Panc1 (cell line): ENCODE results near the gene CYB5D1. TPM values are rescaled to one million over a fixed set of nuclear protein-coding genes. Genes with fewer than 3 reads are reported as not detected.

ENCODE experiments used
- ATAC-seq: fragments of 200-7000 bp; cut with Tn5 transposase; 2 replicates; pipeline ENCODE4 v1.9.1; 2020; ENCODE audit warnings: mild to moderate bottlenecking, moderate library complexity
- BruUV-seq: library from RNA; stranded (reverse); fragments of 400-500 nt; replicated peaks from 2 replicates; lab custom pipeline; 2021; lab: Mats Ljungman, UMichigan
- CTCF ChIA-PET: fragments of 300-600 bp; sonication (Branson Sonifier 250); formaldehyde crosslinking; loops from one replicate; lab custom pipeline; 2022; ENCODE audit warnings: antibody characterized with exemption; lab: Charles Lee
- POLR2A ChIA-PET: fragments of 300-600 bp; sonication (Branson Sonifier 250); formaldehyde crosslinking; loops from one replicate; lab custom pipeline; 2022; ENCODE audit warnings: antibody characterized with exemption; lab: Charles Lee
- DNase-seq: peaks from one replicate; pipeline ENCODE4 v3.0.0-alpha.2; 2010; ENCODE audit warnings: low read depth, low spot score
- H3K27ac ChIP-seq: 2 replicates; pipeline ENCODE4 v1.5.1; 2011; ENCODE audit warnings: mild to moderate bottlenecking, low read length, inconsistent platforms
- H3K27me3 ChIP-seq: fragments of 200-500 bp; sonication (Bioruptor generic); 2 replicates; pipeline ENCODE4 v1.6.0; 2014; ENCODE audit warnings: low read length, inconsistent platforms; ENCODE audit not compliant: control insufficient read depth, insufficient read depth
- H3K36me3 ChIP-seq: fragments of 200-500 bp; sonication (Bioruptor generic); 2 replicates; pipeline ENCODE4 v1.5.1; 2014; ENCODE audit warnings: inconsistent platforms, mild to moderate bottlenecking, low read length, moderate library complexity; ENCODE audit not compliant: control insufficient read depth, insufficient read depth
- H3K4me1 ChIP-seq: 2 replicates; pipeline ENCODE4 v1.5.1; 2011; ENCODE audit warnings: inconsistent platforms, mild to moderate bottlenecking, low read length, moderate library complexity; ENCODE audit not compliant: control insufficient read depth, insufficient read depth
- H3K4me3 ChIP-seq, 2 experiments: 2 replicates each; pipeline ENCODE4 v1.5.1; 2011 to 2012; ENCODE audit warnings: low read depth in 2 of 2, low read length in 2 of 2, mild to moderate bottlenecking in 2 of 2, inconsistent platforms in 1 of 2, moderate library complexity in 1 of 2
- H3K9me3 ChIP-seq: fragments of 200-500 bp; sonication (Bioruptor generic); 2 replicates; pipeline ENCODE4 v1.5.1; 2014; ENCODE audit warnings: low read depth, mild to moderate bottlenecking, inconsistent platforms, low read length, moderate library complexity; ENCODE audit not compliant: control insufficient read depth, insufficient read depth
- POLR2AphosphoS5 ChIP-seq: IDR thresholded peaks from 2 replicates; pipeline ENCODE4 v1.6.1; 2012; ENCODE audit warnings: mild to moderate bottlenecking, low read depth, low read length, moderate library complexity
- REST ChIP-seq, 2 experiments: IDR thresholded peaks; 2 replicates each; pipeline ENCODE4 v1.6.1; 2011 to 2012; ENCODE audit warnings: low read depth in 2 of 2, control low read depth in 1 of 2, low read length in 1 of 2, mild to moderate bottlenecking in 1 of 2, moderate library complexity in 1 of 2; ENCODE audit not compliant: insufficient read depth in 1 of 2
- SIN3A ChIP-seq: IDR thresholded peaks from 2 replicates; pipeline ENCODE4 v1.6.1; 2012; ENCODE audit warnings: low read depth, mild to moderate bottlenecking, low read length, moderate library complexity, borderline replicate concordance; ENCODE audit not compliant: insufficient read depth
- TCF7L2 ChIP-seq: IDR thresholded peaks from 2 replicates; pipeline ENCODE4 v1.6.1; 2011; ENCODE audit warnings: mild to moderate bottlenecking, low read depth, low read length, inconsistent platforms
- in situ Hi-C: cut with HindIII; loops from 2 replicates; pipeline ENCODE4 v1.10.0; 2016; ENCODE audit warnings: low sequenced_read_pairs, low pct_unique_long_range_greater_than_20kb
- intact Hi-C: fragments of 100-400 bp; cut with micrococcal nuclease; formaldehyde crosslinking; loops from one replicate; pipeline ENCODE4 v1.10.0; 2022; ENCODE audit not compliant: unreplicated experiment
- total RNA-seq: library from RNA; stranded (reverse); gene quantifications from one replicate; pipeline ENCODE4 v1.2.1, GENCODE V29; 2021; ENCODE audit not compliant: unreplicated experiment
- TF ChIP-seq, protein P1 (sequence below): fragments of 450-650 bp; IDR thresholded peaks from 2 replicates; pipeline ENCODE4 v1.5.1; 2017; ENCODE audit warnings: mild to moderate bottlenecking

Gene CYB5D1
- total RNA-seq, 1 experiment from 2014 or later: 8.6 TPM

DNA sequence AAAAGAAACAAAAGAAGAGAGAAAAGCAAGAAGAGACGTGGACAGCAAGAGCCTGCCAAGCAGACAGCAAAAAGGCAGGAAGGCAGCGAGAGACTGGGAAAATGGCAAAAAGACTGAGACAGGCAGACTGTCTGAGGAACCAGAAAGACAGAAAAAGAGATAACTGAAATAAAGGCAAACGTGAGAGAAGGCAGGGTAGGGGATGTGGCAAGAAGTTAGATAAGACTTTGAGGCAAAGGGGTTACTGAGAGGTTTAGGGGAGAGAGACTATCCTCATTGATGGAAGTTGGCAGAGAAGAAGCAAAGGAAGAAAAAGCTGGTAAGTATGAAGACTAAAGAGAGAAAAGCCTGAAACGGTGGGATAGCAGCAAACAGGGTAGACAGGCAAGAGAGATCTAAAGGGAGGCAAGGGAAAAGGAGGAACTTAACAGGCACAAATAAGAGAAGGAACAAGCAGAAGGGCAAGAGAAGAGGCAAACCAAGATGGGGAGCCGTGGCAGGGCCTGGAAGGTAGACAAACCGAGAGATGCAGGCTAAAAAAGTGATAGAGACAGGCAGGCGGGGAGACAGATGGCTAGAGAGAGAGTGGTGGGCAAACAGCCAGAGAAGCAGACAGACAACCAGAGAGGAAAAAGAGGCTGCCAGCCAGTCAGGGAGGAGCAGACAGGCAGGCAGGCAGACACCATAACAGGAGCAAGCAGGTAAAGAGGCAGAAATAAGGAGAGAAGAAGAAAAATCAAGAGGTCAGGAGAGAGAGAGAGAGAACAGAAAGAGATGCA is 23.7 kb downstream of the CYB5D1 start:
- Histone ChIP-seq H3K9me3 (no peaks in the 10 kb centered on the region), H3K36me3 (peaks cover 9% of the 10 kb centered on the region; the same call in 1 of the 2 replicates), H3K27me3 (no peaks in the 10 kb centered on the region), H3K4me3 (no peak overlapping the region), H3K27ac (no peak overlapping the region), H3K4me1 (peaks cover 15% of the 10 kb centered on the region; the same call in 1 of the 2 replicates)
- intact Hi-C loops: no loop called here
- POLR2A ChIA-PET: no interaction called here
- no TSS peak for BruUV-seq
- no peak for ATAC-seq
- no peak for DNase-seq
- in situ Hi-C loops: no loop called here
- CTCF ChIA-PET: no interaction called here
- TF ChIP-seq SIN3A (no peak), POLR2AphosphoS5 (no peak), REST (IDR thresholded peaks at IDR 0.05; ENCODE audit: insufficient read depth in 1 of 2, low read depth in 2 of 2, low read length in 1 of 2) (no peak), TCF7L2 (no peak)
- TF ChIP-seq, protein P1, sequence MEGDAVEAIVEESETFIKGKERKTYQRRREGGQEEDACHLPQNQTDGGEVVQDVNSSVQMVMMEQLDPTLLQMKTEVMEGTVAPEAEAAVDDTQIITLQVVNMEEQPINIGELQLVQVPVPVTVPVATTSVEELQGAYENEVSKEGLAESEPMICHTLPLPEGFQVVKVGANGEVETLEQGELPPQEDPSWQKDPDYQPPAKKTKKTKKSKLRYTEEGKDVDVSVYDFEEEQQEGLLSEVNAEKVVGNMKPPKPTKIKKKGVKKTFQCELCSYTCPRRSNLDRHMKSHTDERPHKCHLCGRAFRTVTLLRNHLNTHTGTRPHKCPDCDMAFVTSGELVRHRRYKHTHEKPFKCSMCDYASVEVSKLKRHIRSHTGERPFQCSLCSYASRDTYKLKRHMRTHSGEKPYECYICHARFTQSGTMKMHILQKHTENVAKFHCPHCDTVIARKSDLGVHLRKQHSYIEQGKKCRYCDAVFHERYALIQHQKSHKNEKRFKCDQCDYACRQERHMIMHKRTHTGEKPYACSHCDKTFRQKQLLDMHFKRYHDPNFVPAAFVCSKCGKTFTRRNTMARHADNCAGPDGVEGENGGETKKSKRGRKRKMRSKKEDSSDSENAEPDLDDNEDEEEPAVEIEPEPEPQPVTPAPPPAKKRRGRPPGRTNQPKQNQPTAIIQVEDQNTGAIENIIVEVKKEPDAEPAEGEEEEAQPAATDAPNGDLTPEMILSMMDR: no peak

DNA sequence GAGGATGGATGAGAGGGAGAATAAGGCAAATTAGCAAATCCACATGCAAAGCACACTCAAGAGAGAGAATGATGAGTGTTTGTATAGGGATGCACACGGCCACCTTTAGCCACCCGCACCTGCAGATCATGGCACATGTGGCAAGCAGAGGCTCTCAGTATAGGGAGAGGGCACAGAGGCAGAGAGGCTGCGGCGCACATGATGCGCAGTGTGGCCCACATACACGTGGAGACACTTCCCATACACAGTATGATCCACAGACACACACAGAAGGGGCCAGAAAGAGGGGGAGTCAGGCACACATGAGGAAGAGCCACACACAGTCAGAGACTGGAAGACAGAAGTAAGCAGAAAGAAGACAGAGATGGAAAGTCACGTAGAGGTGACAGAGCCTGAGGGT is 24.3 kb downstream of the CYB5D1 start:
- no peak for DNase-seq
- intact Hi-C loops (no loop called here), in situ Hi-C loops (no loop called here)
- peaks cover 15% of the 10 kb centered on the region; the same call in 1 of the 2 replicates for H3K4me1 ChIP-seq
- H3K4me3 ChIP-seq: no peak overlapping the region
- no peak overlapping the region; the same call in 1 of the 2 replicates for H3K27ac ChIP-seq
- peaks cover 9% of the 10 kb centered on the region; the same call in 1 of the 2 replicates for H3K36me3 ChIP-seq
- ATAC-seq: no peak
- ChIA-PET POLR2A (no interaction called here), CTCF (no interaction called here)
- H3K9me3 ChIP-seq: no peaks in the 10 kb centered on the region
- BruUV-seq: no TSS peak
- no peaks in the 10 kb centered on the region for H3K27me3 ChIP-seq
- TF ChIP-seq TCF7L2 (no peak), SIN3A (no peak), POLR2AphosphoS5 (no peak), REST (IDR thresholded peaks at IDR 0.05; ENCODE audit: insufficient read depth in 1 of 2, low read depth in 2 of 2, low read length in 1 of 2) (no peak)
- TF ChIP-seq, protein P1: no peak
